Ovary (tissue), 3 donors: ENCODE data around the gene GGT7.

ENCODE experiments used
- CTCF ChIP-seq, 3 donors: fragments of 450-650 bp in 2 of 3; fragments of 200-600 bp in 1 of 3; IDR thresholded peaks; one replicate each; pipeline versions ENCODE4 v1.5.1 to v1.8.0; 2016 to 2022; ENCODE audit warnings: antibody characterized with exemption in 3 of 3, mild to moderate bottlenecking in 1 of 3
- EP300 ChIP-seq: sonication (generic); formaldehyde crosslinking; IDR thresholded peaks from one replicate; pipeline ENCODE4 v1.6.1; 2017; ENCODE audit warnings: antibody characterized with exemption
- donor health status: DM: no; HTN: no; CAD: no.

- TF ChIP-seq CTCF (IDR thresholded peaks at IDR 0.05) (no peak), EP300 (no peak)
Observed at GRCh38 chr20:34852298-34852697, 20.4 kb downstream of the GGT7 start.
